Measurements from ENCODE around the gene DLG5. TPM values are rescaled to one million over a fixed set of nuclear protein-coding genes. Genes with fewer than 3 reads are reported as not detected.

The DLG5 gene
- total and polyA plus RNA-seq, 9 of the 15 experiments (the other 6 are each of a cell fraction or from before 2014, with no cell fraction given): 1.4 to 26.8 (median 11.2) TPM

GRCh38 chr10:77949167-77949566, 22.6 kb upstream of the DLG5 start (continued):
- TF ChIP-seq JUN (IDR thresholded peaks at IDR 0.05; ENCODE audit: borderline replicate concordance, low read depth, low read length): 0 out of 2 replicates have a peak, but pooled peaks have one; percentile 23
- no peak for TF ChIP-seq JUN (CRISPR knock-in tag; IDR thresholded peaks at IDR 0.05; ENCODE audit: borderline replicate concordance)

GRCh38 chr10:77946084-77946483, 19.5 kb upstream of the DLG5 start:
- CTCF ChIA-PET (ENCODE audit: low intra/inter-chr PET ratio): no interaction called here
- H3K9me1 ChIP-seq (ENCODE audit: control insufficient read depth, insufficient read depth, low read length): no peaks in the 10 kb centered on the region
- H3K9ac ChIP-seq (ENCODE audit: insufficient read depth in 1 of 2, low read depth in 2 of 2, low read length in 2 of 2): no peak overlapping the region
- no TSS peak for BruUV-seq (replicated peaks)
- TF ChIP-seq ZNF445 (CRISPR knock-in tag; IDR thresholded peaks at IDR 0.05; ENCODE audit: low read depth) (no peak), FUS (optimal IDR thresholded peaks at IDR 0.05; ENCODE audit: low read depth, low read length) (no peak), BCOR (IDR thresholded peaks at IDR 0.05) (peak; percentile 41; the same call in 1 of the 2 replicates), HCFC1 (IDR thresholded peaks at IDR 0.05; ENCODE audit: low read depth, low read length) (peak; percentile 61; the same call in 1 of the 2 replicates)
- peak overlapping the region; percentile 78 for H2AFZ ChIP-seq (ENCODE audit: low read depth, low read length)
- H3K9me3 ChIP-seq (replicated peaks; ENCODE audit: control insufficient read depth, insufficient read depth, low read depth, low read length): 0 out of 2 replicates have a peak, but pooled peaks cover 2% of the 10 kb centered on the region
- H3K4me2 ChIP-seq (ENCODE audit: insufficient read depth, low read length): no peak overlapping the region
- POLR2A ChIA-PET: interaction anchor here (0.6 to 1.7 kb wide), 5 partner anchors 9 to 226 kb away, joined by 3 to 7 read pairs (median 4); no protein-coding TSS in a partner anchor
- H4K20me1 ChIP-seq (replicated peaks; ENCODE audit: control insufficient read depth, insufficient read depth, low read length): no peaks in the 10 kb centered on the region
- 3% methylated on average over 2 of the region's 2 CpGs for WGBS (ENCODE audit: insufficient coverage, low coverage, missing lambda C conversion rate)
- H3K4me3 ChIP-seq: no peak overlapping the region
- ATAC-seq: peak; percentile 60
- intact Hi-C loops (cut with micrococcal nuclease) (no loop called here), in situ Hi-C loops (cut with MboI) (no loop called here)
- peaks cover 7 to 8% of the 10 kb centered on the region in 2 experiments; a peak in 4 of 5 replicates for H3K4me1 ChIP-seq (replicated peaks in 1 of 2; ENCODE audit: control insufficient read depth in 2 of 2, insufficient read depth in 2 of 2, low read length in 2 of 2)
- no peak for FAIRE-seq
- no peaks in the 10 kb centered on the region for H3K27me3 ChIP-seq (ENCODE audit: control insufficient read depth in 2 of 2, insufficient read depth in 2 of 2, low read length in 2 of 2)
- no peak overlapping the region for H3K27ac ChIP-seq (ENCODE audit: extremely low read depth, low read depth, low read length)
- no peaks in the 10 kb centered on the region for H3K79me2 ChIP-seq (ENCODE audit: control insufficient read depth, insufficient read depth, low read length)
- H3K36me3 ChIP-seq (ENCODE audit: control insufficient read depth, insufficient read depth, low read length): no peaks in the 10 kb centered on the region
- no peak for DNase-seq (ENCODE audit: extremely low read depth in 1 of 4, low spot score in 3 of 4)
